GM23338 (cell line): Measurements from ENCODE around the gene NCK2. TPM values are rescaled to one million over a fixed set of nuclear protein-coding genes. Genes with fewer than 3 reads are reported as not detected.
A peak's percentile ranks its signal among the peaks of the same experiment; 100 is the strongest.

Source experiments
- ATAC-seq: fragments of 200-7000 bp; cut with Tn5 transposase; 3 replicates; pipeline ENCODE4 v1.9.1; 2020
- DNase-seq: peaks from one replicate; pipeline ENCODE4 v3.0.0-alpha.2; 2015; ENCODE audit warnings: low spot score
- H2AFZ ChIP-seq: fragments of 200-600 bp; sonication (generic); 2 replicates; pipeline ENCODE4 v1.8.0; 2016; ENCODE audit warnings: antibody characterized with exemption, mild to moderate bottlenecking, moderate library complexity
- H3F3A ChIP-seq: fragments of 200-600 bp; sonication (generic); replicated peaks from 2 replicates; pipeline ENCODE4 v1.8.0; 2017; ENCODE audit warnings: antibody characterized with exemption, mixed run types, low read depth
- H3K27ac ChIP-seq: fragments of 200-600 bp; sonication (generic); 2 replicates; pipeline ENCODE4 v1.6.1; 2016; ENCODE audit warnings: low read depth
- H3K27me3 ChIP-seq: fragments of 200-600 bp; sonication (generic); 2 replicates; pipeline ENCODE4 v1.8.0; 2016; ENCODE audit warnings: mild to moderate bottlenecking, mixed run types, moderate library complexity; ENCODE audit not compliant: insufficient read depth
- H3K36me3 ChIP-seq: fragments of 200-600 bp; sonication (generic); 2 replicates; pipeline ENCODE4 v1.8.0; 2016; ENCODE audit warnings: mild to moderate bottlenecking; ENCODE audit not compliant: insufficient read depth
- H3K4me1 ChIP-seq: fragments of 200-600 bp; sonication (generic); 2 replicates; pipeline ENCODE4 v1.8.0; 2016; ENCODE audit warnings: mild to moderate bottlenecking, moderate library complexity; ENCODE audit not compliant: insufficient read depth
- H3K4me2 ChIP-seq: fragments of 200-600 bp; sonication (generic); 2 replicates; pipeline ENCODE4 v1.7.1; 2017; ENCODE audit warnings: mixed run types
- H3K4me3 ChIP-seq: fragments of 200-600 bp; sonication (generic); 2 replicates; pipeline ENCODE4 v1.6.1; 2016; ENCODE audit warnings: mixed run types
- H3K79me2 ChIP-seq: fragments of 200-600 bp; sonication (generic); replicated peaks from 2 replicates; pipeline ENCODE4 v1.8.0; 2017; ENCODE audit warnings: mild to moderate bottlenecking; ENCODE audit not compliant: insufficient read depth
- H3K9me2 ChIP-seq: fragments of 200-600 bp; sonication (generic); 2 replicates; pipeline ENCODE4 v1.8.0; 2017; ENCODE audit not compliant: insufficient read depth
- H4K20me1 ChIP-seq: fragments of 200-600 bp; sonication (generic); replicated peaks from 2 replicates; pipeline ENCODE4 v1.8.0; 2017; ENCODE audit warnings: mild to moderate bottlenecking; ENCODE audit not compliant: insufficient read depth
- H3K27ac Mint-ChIP-seq: 2 replicates; pipeline ENCODE4 v1.8.0; 2020; ENCODE audit warnings: inconsistent platforms, mild to moderate bottlenecking, moderate library complexity, mixed read lengths
- H3K27me3 Mint-ChIP-seq: 3 replicates; pipeline ENCODE4 v1.8.0; 2022; ENCODE audit warnings: low read depth, mild to moderate bottlenecking, moderate library complexity, mixed read lengths, inconsistent platforms; ENCODE audit not compliant: insufficient read depth, poor library complexity
- H3K36me3 Mint-ChIP-seq: 3 replicates; pipeline ENCODE4 v1.8.0; 2021; ENCODE audit warnings: low read depth, mild to moderate bottlenecking, inconsistent platforms, moderate library complexity, mixed read lengths
- H3K4me1 Mint-ChIP-seq: 3 replicates; pipeline ENCODE4 v1.8.0; 2020; ENCODE audit warnings: mild to moderate bottlenecking, inconsistent platforms, mixed read lengths
- H3K4me3 Mint-ChIP-seq: 3 replicates; pipeline ENCODE4 v1.8.0; 2021; ENCODE audit warnings: moderate library complexity, mild to moderate bottlenecking, inconsistent platforms, mixed read lengths
- H3K9me3 Mint-ChIP-seq: 3 replicates; pipeline ENCODE4 v1.8.0; 2020; ENCODE audit warnings: moderate library complexity, mild to moderate bottlenecking, inconsistent platforms, mixed read lengths
- NANOG ChIP-seq: IDR thresholded peaks from 2 replicates; pipeline ENCODE4 v1.6.1; 2016; ENCODE audit warnings: antibody characterized with exemption, borderline replicate concordance
- ZNF331 ChIP-seq: fragments of 250-450 bp; sonication (Bioruptor Pico); IDR thresholded peaks from 2 replicates; pipeline ENCODE4 v1.5.0; 2020; ENCODE audit warnings: low read depth, mild to moderate bottlenecking, moderate library complexity
- polyA plus RNA-seq: library from polyadenylated mRNA; unstranded; fragments of >200 nt; fragmentation: Nextera tagmentation; extraction: Ambion mirVana; gene quantifications from 2 replicates; pipeline ENCODE4 v1.2.1, GENCODE V29; 2016
- total RNA-seq: library from RNA; depleted of rRNA; stranded (reverse); fragments of >200 nt; shearing (Covaris generic); gene quantifications from 2 replicates; pipeline ENCODE4 v1.2.3, GENCODE V29; 2014
- TF ChIP-seq, protein P1 (sequence below): IDR thresholded peaks from one replicate; pipeline ENCODE4 v1.6.1; 2018; ENCODE audit warnings: antibody characterized with exemption; ENCODE audit not compliant: unreplicated experiment
- TF ChIP-seq, protein P2 (sequence below), 2 experiments: fragments of 200-600 bp in 1 of 2; sonication (generic) in 1 of 2; conservative IDR thresholded peaks; 2 replicates each; pipeline versions ENCODE4 v1.5.1 to v1.6.1; 2016 to 2017; ENCODE audit warnings: antibody characterized with exemption in 2 of 2, low read depth in 2 of 2, mild to moderate bottlenecking in 2 of 2, moderate library complexity in 1 of 2
- TF ChIP-seq, protein P3 (sequence below): IDR thresholded peaks from 2 replicates; pipeline ENCODE4 v1.6.1; 2016; ENCODE audit warnings: antibody characterized with exemption

Gene NCK2
- total and polyA plus RNA-seq, 2 experiments from 2014 or later = 26.9 to 59.9 TPM

DNA sequence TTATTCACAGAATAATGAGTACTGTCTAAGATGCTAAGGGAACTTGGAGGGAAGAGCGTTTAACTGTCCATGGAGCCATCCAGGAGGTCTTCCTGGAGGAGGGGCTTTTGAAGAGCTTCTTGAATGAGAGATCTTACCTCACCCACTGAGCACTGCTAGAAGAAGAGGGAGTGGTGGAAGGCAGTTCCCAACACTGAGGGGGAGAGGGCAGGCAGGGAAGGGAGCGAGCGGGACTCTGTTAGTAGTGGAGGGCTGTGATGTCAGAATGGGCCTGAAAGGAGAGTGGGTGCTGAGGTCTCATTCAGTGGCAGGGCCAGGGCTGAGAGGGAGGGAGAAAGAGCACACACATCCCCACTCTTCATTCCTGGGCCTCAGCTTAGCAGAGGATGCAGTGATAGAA, 65.0 kb downstream of the NCK2 start:
- H3K4me2 ChIP-seq = 0 out of 2 replicates have a peak overlapping the region, but pooled peaks have one; percentile 59

More for the DNA sequence above, 65.0 kb downstream of the NCK2 start:
- H3K4me3 Mint-ChIP-seq = peak overlapping the region; percentile 4; the same call in 1 of the 3 replicates
- no peaks in the 10 kb centered on the region for H3K27me3 ChIP-seq
- H3K27ac ChIP-seq = no peak overlapping the region
- H3K79me2 ChIP-seq = peaks cover 98% of the 10 kb centered on the region
- H3K4me1 ChIP-seq = peaks cover 41% of the 10 kb centered on the region
- H3K36me3 ChIP-seq = no peaks in the 10 kb centered on the region
- ATAC-seq (peak; percentile 26; the same call in 2 of the 3 replicates), DNase-seq (no peak)
- H3K4me1 Mint-ChIP-seq = peaks cover 57% of the 10 kb centered on the region
- no peaks in the 10 kb centered on the region for H3K9me3 Mint-ChIP-seq
- peak overlapping the region; percentile 29 for H3K27ac Mint-ChIP-seq
- H3K36me3 Mint-ChIP-seq = no peaks in the 10 kb centered on the region; the same call in 2 of the 3 replicates
- H4K20me1 ChIP-seq = peaks cover 25% of the 10 kb centered on the region
- no peak overlapping the region for H2AFZ ChIP-seq
- TF ChIP-seq NANOG = no peak
- TF ChIP-seq, protein P1, sequence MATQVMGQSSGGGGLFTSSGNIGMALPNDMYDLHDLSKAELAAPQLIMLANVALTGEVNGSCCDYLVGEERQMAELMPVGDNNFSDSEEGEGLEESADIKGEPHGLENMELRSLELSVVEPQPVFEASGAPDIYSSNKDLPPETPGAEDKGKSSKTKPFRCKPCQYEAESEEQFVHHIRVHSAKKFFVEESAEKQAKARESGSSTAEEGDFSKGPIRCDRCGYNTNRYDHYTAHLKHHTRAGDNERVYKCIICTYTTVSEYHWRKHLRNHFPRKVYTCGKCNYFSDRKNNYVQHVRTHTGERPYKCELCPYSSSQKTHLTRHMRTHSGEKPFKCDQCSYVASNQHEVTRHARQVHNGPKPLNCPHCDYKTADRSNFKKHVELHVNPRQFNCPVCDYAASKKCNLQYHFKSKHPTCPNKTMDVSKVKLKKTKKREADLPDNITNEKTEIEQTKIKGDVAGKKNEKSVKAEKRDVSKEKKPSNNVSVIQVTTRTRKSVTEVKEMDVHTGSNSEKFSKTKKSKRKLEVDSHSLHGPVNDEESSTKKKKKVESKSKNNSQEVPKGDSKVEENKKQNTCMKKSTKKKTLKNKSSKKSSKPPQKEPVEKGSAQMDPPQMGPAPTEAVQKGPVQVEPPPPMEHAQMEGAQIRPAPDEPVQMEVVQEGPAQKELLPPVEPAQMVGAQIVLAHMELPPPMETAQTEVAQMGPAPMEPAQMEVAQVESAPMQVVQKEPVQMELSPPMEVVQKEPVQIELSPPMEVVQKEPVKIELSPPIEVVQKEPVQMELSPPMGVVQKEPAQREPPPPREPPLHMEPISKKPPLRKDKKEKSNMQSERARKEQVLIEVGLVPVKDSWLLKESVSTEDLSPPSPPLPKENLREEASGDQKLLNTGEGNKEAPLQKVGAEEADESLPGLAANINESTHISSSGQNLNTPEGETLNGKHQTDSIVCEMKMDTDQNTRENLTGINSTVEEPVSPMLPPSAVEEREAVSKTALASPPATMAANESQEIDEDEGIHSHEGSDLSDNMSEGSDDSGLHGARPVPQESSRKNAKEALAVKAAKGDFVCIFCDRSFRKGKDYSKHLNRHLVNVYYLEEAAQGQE = no peak
- no peak for TF ChIP-seq ZNF331
- TF ChIP-seq, protein P2, sequence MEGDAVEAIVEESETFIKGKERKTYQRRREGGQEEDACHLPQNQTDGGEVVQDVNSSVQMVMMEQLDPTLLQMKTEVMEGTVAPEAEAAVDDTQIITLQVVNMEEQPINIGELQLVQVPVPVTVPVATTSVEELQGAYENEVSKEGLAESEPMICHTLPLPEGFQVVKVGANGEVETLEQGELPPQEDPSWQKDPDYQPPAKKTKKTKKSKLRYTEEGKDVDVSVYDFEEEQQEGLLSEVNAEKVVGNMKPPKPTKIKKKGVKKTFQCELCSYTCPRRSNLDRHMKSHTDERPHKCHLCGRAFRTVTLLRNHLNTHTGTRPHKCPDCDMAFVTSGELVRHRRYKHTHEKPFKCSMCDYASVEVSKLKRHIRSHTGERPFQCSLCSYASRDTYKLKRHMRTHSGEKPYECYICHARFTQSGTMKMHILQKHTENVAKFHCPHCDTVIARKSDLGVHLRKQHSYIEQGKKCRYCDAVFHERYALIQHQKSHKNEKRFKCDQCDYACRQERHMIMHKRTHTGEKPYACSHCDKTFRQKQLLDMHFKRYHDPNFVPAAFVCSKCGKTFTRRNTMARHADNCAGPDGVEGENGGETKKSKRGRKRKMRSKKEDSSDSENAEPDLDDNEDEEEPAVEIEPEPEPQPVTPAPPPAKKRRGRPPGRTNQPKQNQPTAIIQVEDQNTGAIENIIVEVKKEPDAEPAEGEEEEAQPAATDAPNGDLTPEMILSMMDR (conservative IDR thresholded peaks at IDR 0.05; ENCODE audit: low read depth in 2 of 2) = no peak
- TF ChIP-seq, protein P3, sequence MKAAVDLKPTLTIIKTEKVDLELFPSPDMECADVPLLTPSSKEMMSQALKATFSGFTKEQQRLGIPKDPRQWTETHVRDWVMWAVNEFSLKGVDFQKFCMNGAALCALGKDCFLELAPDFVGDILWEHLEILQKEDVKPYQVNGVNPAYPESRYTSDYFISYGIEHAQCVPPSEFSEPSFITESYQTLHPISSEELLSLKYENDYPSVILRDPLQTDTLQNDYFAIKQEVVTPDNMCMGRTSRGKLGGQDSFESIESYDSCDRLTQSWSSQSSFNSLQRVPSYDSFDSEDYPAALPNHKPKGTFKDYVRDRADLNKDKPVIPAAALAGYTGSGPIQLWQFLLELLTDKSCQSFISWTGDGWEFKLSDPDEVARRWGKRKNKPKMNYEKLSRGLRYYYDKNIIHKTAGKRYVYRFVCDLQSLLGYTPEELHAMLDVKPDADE = no peak
- no peaks in the 10 kb centered on the region for H3F3A ChIP-seq
- H3K9me2 ChIP-seq = 0 out of 2 replicates have a peak, but pooled peaks cover 3% of the 10 kb centered on the region
- peaks cover 1% of the 10 kb centered on the region for H3K27me3 Mint-ChIP-seq
- H3K4me3 ChIP-seq = no peak overlapping the region
